ENCODE data around the gene BAG1.

Gene BAG1

DNA sequence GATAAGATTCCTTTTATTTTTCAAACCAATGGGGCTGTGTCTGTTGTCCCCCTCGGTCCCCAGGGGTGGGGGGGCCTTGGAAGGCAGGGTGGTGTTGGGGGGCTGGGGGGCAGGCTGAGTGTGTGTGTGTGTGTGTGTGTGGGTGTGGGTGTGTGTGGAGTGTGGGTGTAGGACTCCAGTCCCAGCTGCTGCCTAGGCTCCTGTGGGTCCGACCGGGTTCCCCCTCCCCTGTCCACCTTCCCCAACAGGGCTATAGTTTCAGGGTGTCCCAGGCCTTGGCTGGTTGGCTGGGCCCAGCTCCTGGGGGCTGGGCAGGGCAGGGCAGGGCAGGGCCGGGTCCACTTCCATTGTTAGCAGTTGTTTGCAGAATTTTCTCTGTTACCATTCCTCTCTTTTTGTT is 23.7 kb upstream of the BAG1 start:
- DNase-seq (ENCODE audit: low read depth) = no peak
- no peak overlapping the region for H3K4me3 ChIP-seq (ENCODE audit: low read depth, low read length)
- in situ Hi-C loops (cut with HindIII; ENCODE audit: low sequenced_read_pairs) = loop anchor here (25.0 kb wide), 1 partner anchor 174 kb away; the partner anchor contains the start of gene NOL6
- TF ChIP-seq, protein P1, sequence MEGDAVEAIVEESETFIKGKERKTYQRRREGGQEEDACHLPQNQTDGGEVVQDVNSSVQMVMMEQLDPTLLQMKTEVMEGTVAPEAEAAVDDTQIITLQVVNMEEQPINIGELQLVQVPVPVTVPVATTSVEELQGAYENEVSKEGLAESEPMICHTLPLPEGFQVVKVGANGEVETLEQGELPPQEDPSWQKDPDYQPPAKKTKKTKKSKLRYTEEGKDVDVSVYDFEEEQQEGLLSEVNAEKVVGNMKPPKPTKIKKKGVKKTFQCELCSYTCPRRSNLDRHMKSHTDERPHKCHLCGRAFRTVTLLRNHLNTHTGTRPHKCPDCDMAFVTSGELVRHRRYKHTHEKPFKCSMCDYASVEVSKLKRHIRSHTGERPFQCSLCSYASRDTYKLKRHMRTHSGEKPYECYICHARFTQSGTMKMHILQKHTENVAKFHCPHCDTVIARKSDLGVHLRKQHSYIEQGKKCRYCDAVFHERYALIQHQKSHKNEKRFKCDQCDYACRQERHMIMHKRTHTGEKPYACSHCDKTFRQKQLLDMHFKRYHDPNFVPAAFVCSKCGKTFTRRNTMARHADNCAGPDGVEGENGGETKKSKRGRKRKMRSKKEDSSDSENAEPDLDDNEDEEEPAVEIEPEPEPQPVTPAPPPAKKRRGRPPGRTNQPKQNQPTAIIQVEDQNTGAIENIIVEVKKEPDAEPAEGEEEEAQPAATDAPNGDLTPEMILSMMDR (IDR thresholded peaks at IDR 0.05; ENCODE audit: low read depth, low read length, missing control alignments) = no peak

DNA sequence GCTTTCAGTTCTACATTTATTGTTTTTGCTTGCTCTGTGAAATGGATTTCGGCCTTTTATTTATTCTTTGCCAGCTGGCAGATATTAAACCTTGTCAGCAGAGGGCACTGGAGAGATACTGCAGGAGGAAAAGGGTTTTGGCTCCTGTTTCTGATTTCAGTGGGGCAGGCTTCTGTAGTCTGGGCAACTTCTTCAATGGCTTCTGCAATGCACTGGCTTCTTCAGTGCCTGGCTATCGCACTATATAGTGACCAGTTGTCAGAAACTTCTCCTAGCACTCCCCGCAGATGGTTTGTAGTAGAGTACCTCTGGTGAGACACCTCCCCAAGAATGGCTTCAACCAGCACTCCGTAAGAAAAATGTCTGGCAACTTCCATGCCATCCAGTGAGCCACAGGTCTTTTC is 22.6 kb upstream of the BAG1 start:
- TF ChIP-seq, protein P1 (IDR thresholded peaks at IDR 0.05; ENCODE audit: low read depth, low read length, missing control alignments) = peak; percentile 79
- H3K4me3 ChIP-seq (ENCODE audit: low read depth, low read length) = no peak overlapping the region
- in situ Hi-C loops (cut with HindIII; ENCODE audit: low sequenced_read_pairs) = loop anchor here (25.0 kb wide), 1 partner anchor 175 kb away; the partner anchor contains the start of gene NOL6
- DNase-seq (ENCODE audit: low read depth) = peak; percentile 47

DNA sequence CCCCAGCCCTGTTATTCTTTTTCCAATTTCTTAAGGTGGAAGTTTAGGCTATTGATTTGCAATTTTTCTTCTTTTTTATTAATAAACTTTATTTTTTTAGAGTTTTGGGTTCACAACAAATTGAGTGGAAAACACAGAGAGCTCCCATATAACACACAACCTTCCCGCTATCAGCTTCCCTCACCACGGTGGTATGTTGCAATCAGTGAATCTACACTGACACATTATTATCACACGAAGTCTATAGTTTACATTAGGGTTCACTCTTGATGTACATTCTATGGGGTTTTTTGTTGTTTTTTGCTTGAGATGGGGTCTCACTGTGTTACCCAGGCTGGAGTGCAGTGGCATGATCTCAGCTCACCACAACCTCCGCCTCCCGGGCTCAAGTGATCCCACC is 21.0 kb upstream of the BAG1 start:
- H3K4me3 ChIP-seq (ENCODE audit: low read depth, low read length) = no peak overlapping the region
- in situ Hi-C loops (cut with HindIII; ENCODE audit: low sequenced_read_pairs) = loop anchor here (25.0 kb wide), 1 partner anchor 177 kb away; the partner anchor contains the start of gene NOL6
- DNase-seq (ENCODE audit: low read depth) = no peak
- TF ChIP-seq, protein P1 (IDR thresholded peaks at IDR 0.05; ENCODE audit: low read depth, low read length, missing control alignments) = no peak

DNA sequence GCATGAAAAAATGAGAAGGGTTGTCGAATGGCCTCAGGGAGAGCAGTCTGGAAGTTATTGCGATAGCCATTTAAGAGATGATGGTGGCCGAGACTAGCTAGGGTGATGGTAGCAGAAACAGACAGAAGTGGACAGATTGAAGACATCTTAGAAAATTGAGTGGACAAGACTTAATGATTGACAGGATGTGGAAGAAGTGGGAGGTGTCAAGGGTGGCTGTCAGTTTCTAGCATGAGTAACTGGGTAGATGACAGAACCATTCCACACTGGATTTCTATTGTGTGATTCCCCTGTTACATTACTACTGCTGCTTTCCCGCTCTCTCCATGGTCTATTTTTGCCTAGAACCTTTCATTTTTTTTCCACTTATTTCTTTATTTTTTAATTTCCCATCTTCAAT is 13.0 kb upstream of the BAG1 start:
- no peak overlapping the region for H3K4me3 ChIP-seq (ENCODE audit: low read depth, low read length)
- in situ Hi-C loops (cut with HindIII; ENCODE audit: low sequenced_read_pairs) = loop anchor here (25.0 kb wide), 1 partner anchor 185 kb away; the partner anchor contains the start of gene NOL6
- TF ChIP-seq, protein P1 (IDR thresholded peaks at IDR 0.05; ENCODE audit: low read depth, low read length, missing control alignments) = no peak
- no peak for DNase-seq (ENCODE audit: low read depth)

DNA sequence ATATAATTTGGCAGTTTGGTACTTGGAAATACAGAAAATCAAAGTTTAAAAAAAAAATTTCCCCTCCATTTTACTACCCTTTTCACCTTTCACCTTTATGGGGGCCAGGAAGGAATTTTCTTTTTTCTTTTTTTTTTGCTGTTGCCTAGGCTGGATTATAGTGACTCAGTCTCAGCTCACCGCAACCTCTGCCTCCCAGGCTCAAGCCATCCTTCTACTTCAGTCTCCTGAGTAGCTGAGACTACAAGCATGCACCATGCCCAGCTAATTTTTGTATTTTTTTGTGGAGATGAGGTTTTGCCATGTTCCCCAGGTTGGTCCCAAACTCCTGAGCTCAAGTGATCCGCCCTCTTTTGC is 9.4 kb upstream of the BAG1 start:
- TF ChIP-seq, protein P1 (IDR thresholded peaks at IDR 0.05; ENCODE audit: low read depth, low read length, missing control alignments) = no peak
- DNase-seq (ENCODE audit: low read depth) = no peak
- in situ Hi-C loops (cut with HindIII; ENCODE audit: low sequenced_read_pairs) = no loop called here
- no peak overlapping the region for H3K4me3 ChIP-seq (ENCODE audit: low read depth, low read length)

DNA sequence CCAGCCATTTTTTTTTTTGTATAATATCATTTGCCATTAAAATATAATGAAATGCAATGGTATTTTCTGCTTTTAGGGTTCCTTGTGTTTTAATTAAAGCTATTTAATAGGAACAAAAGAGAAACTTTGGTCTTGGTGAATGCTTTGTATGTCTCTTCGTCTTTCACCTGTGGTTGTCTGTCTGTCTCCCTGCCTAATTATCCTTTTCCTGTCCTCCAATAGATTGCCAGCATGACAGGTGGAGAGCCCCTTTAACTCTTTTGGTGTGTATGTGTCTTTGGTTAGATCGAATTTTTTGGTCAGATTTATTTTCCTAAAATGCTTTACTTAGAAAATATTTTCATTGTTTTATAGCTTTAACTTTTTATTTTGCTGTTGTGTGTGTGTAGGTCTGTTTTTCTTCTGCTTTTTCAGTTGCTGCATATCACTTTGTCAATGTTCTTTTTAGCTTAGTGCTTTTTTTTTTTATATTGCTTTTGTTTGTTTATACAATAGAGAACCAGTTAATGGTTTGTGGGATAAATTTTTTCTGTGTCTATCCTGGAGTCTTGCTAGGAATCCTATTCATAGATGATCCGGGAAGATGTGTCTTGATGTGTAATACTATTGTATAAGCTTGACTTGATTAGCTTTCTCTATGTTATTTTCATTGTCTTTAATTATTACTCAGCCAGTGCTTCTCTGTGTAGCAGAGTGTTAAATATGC is 8.9 kb upstream of the BAG1 start:
- TF ChIP-seq, protein P1 (IDR thresholded peaks at IDR 0.05; ENCODE audit: low read depth, low read length, missing control alignments) = no peak

More for the DNA sequence above, 8.9 kb upstream of the BAG1 start:
- DNase-seq (ENCODE audit: low read depth) = no peak
- in situ Hi-C loops (cut with HindIII; ENCODE audit: low sequenced_read_pairs) = no loop called here
- no peak overlapping the region for H3K4me3 ChIP-seq (ENCODE audit: low read depth, low read length)
